H9 (cell line): ENCODE results near the gene ZNF423. TPM values are rescaled to one million over a fixed set of nuclear protein-coding genes. Genes with fewer than 3 reads are reported as not detected.

ENCODE experiments used
- DNase-seq: peaks from one replicate; pipeline ENCODE4 v3.0.0-alpha.2; 2017
- H2AFZ ChIP-seq: one replicate; pipeline ENCODE4 v1.6.1; 2013; ENCODE audit warnings: mild to moderate bottlenecking, low read length, control low read depth, moderate library complexity
- H2AK5ac ChIP-seq: 2 replicates; pipeline ENCODE4 v1.6.1; 2013; ENCODE audit warnings: low read length, control low read depth, mixed read lengths; ENCODE audit not compliant: insufficient read length
- H2BK120ac ChIP-seq: one replicate; pipeline ENCODE4 v1.6.1; 2013; ENCODE audit warnings: low read depth, mild to moderate bottlenecking, low read length, control low read depth, inconsistent platforms; ENCODE audit not compliant: poor library complexity, severe bottlenecking
- H2BK12ac ChIP-seq: 2 replicates; pipeline ENCODE4 v1.6.1; 2013; ENCODE audit warnings: low read length, control low read depth, mixed read lengths, low read depth; ENCODE audit not compliant: insufficient read length
- H2BK15ac ChIP-seq: 2 replicates; pipeline ENCODE4 v1.6.1; 2013; ENCODE audit warnings: low read depth, low read length, control low read depth
- H2BK20ac ChIP-seq: one replicate; pipeline ENCODE4 v1.6.1; 2013; ENCODE audit warnings: low read depth, mild to moderate bottlenecking, low read length, control low read depth, inconsistent platforms; ENCODE audit not compliant: poor library complexity, severe bottlenecking
- H2BK5ac ChIP-seq: 2 replicates; pipeline ENCODE4 v1.6.1; 2013; ENCODE audit warnings: low read length, control low read depth, mixed read lengths; ENCODE audit not compliant: insufficient read length
- H3K14ac ChIP-seq: 2 replicates; pipeline ENCODE4 v1.6.1; 2013; ENCODE audit warnings: low read length, control low read depth; ENCODE audit not compliant: insufficient read depth
- H3K18ac ChIP-seq: 2 replicates; pipeline ENCODE4 v1.6.1; 2013; ENCODE audit warnings: low read depth, mild to moderate bottlenecking, mixed read lengths, low read length, control low read depth; ENCODE audit not compliant: insufficient read length
- H3K23ac ChIP-seq: 2 replicates; pipeline ENCODE4 v1.6.1; 2013; ENCODE audit warnings: low read length, control low read depth, mixed read lengths, low read depth; ENCODE audit not compliant: insufficient read length
- H3K23me2 ChIP-seq: 2 replicates; pipeline ENCODE4 v1.6.1; 2013; ENCODE audit warnings: low read depth, mild to moderate bottlenecking, mixed read lengths, low read length, control low read depth; ENCODE audit not compliant: insufficient read length, poor library complexity, severe bottlenecking
- H3K27ac ChIP-seq: 2 replicates; pipeline ENCODE4 v1.5.1; 2013; ENCODE audit warnings: low read length, control low read depth, mixed read lengths, low read depth; ENCODE audit not compliant: insufficient read length
- H3K27me3 ChIP-seq: 2 replicates; pipeline ENCODE4 v1.6.1; 2013; ENCODE audit warnings: low read length, control low read depth, inconsistent platforms; ENCODE audit not compliant: insufficient read depth
- H3K4ac ChIP-seq: 2 replicates; pipeline ENCODE4 v1.6.1; 2013; ENCODE audit warnings: low read depth, mild to moderate bottlenecking, control low read depth, inconsistent platforms, low read length, moderate library complexity
- H3K4me1 ChIP-seq: 2 replicates; pipeline ENCODE4 v1.6.1; 2013; ENCODE audit warnings: low read length, control low read depth, inconsistent platforms; ENCODE audit not compliant: insufficient read depth
- H3K4me2 ChIP-seq: 2 replicates; pipeline ENCODE4 v1.6.1; 2013; ENCODE audit warnings: low read length, control low read depth, mixed read lengths; ENCODE audit not compliant: insufficient read length, insufficient read depth
- H3K56ac ChIP-seq: 2 replicates; pipeline ENCODE4 v1.6.1; 2013; ENCODE audit warnings: low read depth, mild to moderate bottlenecking, mixed read lengths, low read length, control low read depth; ENCODE audit not compliant: insufficient read length
- H3K79me1 ChIP-seq: 2 replicates; pipeline ENCODE4 v1.6.1; 2013; ENCODE audit warnings: low read depth, mild to moderate bottlenecking, moderate library complexity, low read length, control low read depth, inconsistent platforms; ENCODE audit not compliant: insufficient read depth, poor library complexity, severe bottlenecking
- H3K79me2 ChIP-seq: 2 replicates; pipeline ENCODE4 v1.6.1; 2013; ENCODE audit warnings: low read length, control low read depth, inconsistent platforms; ENCODE audit not compliant: insufficient read depth
- H3K9ac ChIP-seq: 2 replicates; pipeline ENCODE4 v1.6.1; 2013; ENCODE audit warnings: low read length, control low read depth, mixed read lengths; ENCODE audit not compliant: insufficient read length; ENCODE audit errors: extremely low read depth
- H3K9me3 ChIP-seq: one replicate; pipeline ENCODE4 v1.6.1; 2013; ENCODE audit warnings: low read depth, low read length, inconsistent platforms; ENCODE audit not compliant: control insufficient read depth
- H3T11ph ChIP-seq: one replicate; pipeline ENCODE4 v1.6.1; 2013; ENCODE audit warnings: mild to moderate bottlenecking, low read length, control low read depth, inconsistent platforms
- H4K20me1 ChIP-seq: one replicate; pipeline ENCODE4 v1.6.1; 2013; ENCODE audit not compliant: control insufficient read depth, insufficient read length, insufficient read depth
- H4K5ac ChIP-seq: 2 replicates; pipeline ENCODE4 v1.6.1; 2013; ENCODE audit warnings: low read depth, mild to moderate bottlenecking, mixed read lengths, low read length, control low read depth; ENCODE audit not compliant: insufficient read length
- H4K8ac ChIP-seq: replicated peaks from 2 replicates; pipeline ENCODE4 v1.6.1; 2013; ENCODE audit warnings: low read length, control low read depth, mixed read lengths, low read depth; ENCODE audit not compliant: insufficient read length
- H4K91ac ChIP-seq: 2 replicates; pipeline ENCODE4 v1.6.1; 2013; ENCODE audit warnings: low read depth, mild to moderate bottlenecking, moderate library complexity, mixed read lengths, low read length, control low read depth; ENCODE audit not compliant: insufficient read length
- H3K27ac Mint-ChIP-seq, 3 experiments: 2 replicates in 2 of 3; 3 replicates in 1 of 3; pipeline ENCODE4 v1.8.0; 2020 to 2021; ENCODE audit warnings: mixed read lengths in 3 of 3, mild to moderate bottlenecking in 1 of 3, moderate library complexity in 1 of 3
- H3K27me3 Mint-ChIP-seq: 2 replicates; pipeline ENCODE4 v1.8.0; 2021; ENCODE audit warnings: low read depth, mild to moderate bottlenecking, moderate library complexity, mixed read lengths
- H3K36me3 Mint-ChIP-seq, 3 experiments: 2 replicates in 2 of 3; 3 replicates in 1 of 3; pipeline ENCODE4 v1.8.0; 2020 to 2021; ENCODE audit warnings: low read depth in 3 of 3, mixed read lengths in 3 of 3; ENCODE audit not compliant: insufficient read depth in 1 of 3
- H3K4me1 Mint-ChIP-seq, 2 experiments: 2 replicates each; pipeline ENCODE4 v1.8.0; 2020; ENCODE audit warnings: mixed read lengths in 2 of 2
- H3K4me3 Mint-ChIP-seq, 2 experiments: 2 replicates in 1 of 2; 3 replicates in 1 of 2; pipeline ENCODE4 v1.8.0; 2020 to 2021; ENCODE audit warnings: mild to moderate bottlenecking in 2 of 2, mixed read lengths in 2 of 2, moderate library complexity in 1 of 2
- H3K9me3 Mint-ChIP-seq, 2 experiments: 2 replicates in 1 of 2; 3 replicates in 1 of 2; pipeline ENCODE4 v1.8.0; 2020; ENCODE audit warnings: mild to moderate bottlenecking in 2 of 2, mixed read lengths in 2 of 2, moderate library complexity in 1 of 2
- WGBS: extraction: QIAGEN DNeasy Blood & Tissue Kit; methylation state at CpG from one replicate; pipeline ENCODE4 v1.1.7; 2013; ENCODE audit warnings: missing lambda C conversion rate, low lambda C conversion rate, mixed read lengths; ENCODE audit not compliant: insufficient read length; ENCODE audit errors: extremely low coverage; 5-methylcytosine and 5-hydroxymethylcytosine counted together
- total RNA-seq: library from RNA; stranded (reverse); gene quantifications from 2 replicates; pipeline ENCODE4 v1.2.1, GENCODE V29; 2021
- TF ChIP-seq, protein P1 (sequence below): fragments of 200-600 bp; sonication (generic); conservative IDR thresholded peaks from 3 replicates; pipeline ENCODE4 v1.8.0; 2021; ENCODE audit warnings: antibody characterized with exemption, mild to moderate bottlenecking

The ZNF423 gene
- total RNA-seq, 1 experiment from 2014 or later, result 51.5 TPM

- peak overlapping the region in 1 of 3 experiments; percentile 84; a peak in 3 of 7 replicates for H3K27ac Mint-ChIP-seq
- WGBS, result no CpG with 5 or more reads among the region's 9 CpGs
- no peak overlapping the region for H3T11ph ChIP-seq
- no peak overlapping the region for H3K23ac ChIP-seq
- H2BK12ac ChIP-seq, result no peak overlapping the region
- no peaks in the 10 kb centered on the region for H3K4me1 ChIP-seq
- no peaks in the 10 kb centered on the region for H3K9me3 ChIP-seq
- no peak overlapping the region for H3K18ac ChIP-seq
- peaks cover under 1% of the 10 kb centered on the region; the same call in 1 of the 2 replicates for H3K27me3 Mint-ChIP-seq
- H4K91ac ChIP-seq, result no peak overlapping the region
- H4K8ac ChIP-seq, result no peak overlapping the region
- no peaks in the 10 kb centered on the region for H3K79me2 ChIP-seq
- H3K27me3 ChIP-seq, result no peaks in the 10 kb centered on the region
- H2BK120ac ChIP-seq, result no peak overlapping the region
- H2BK15ac ChIP-seq, result no peak overlapping the region
- H2BK5ac ChIP-seq, result no peak overlapping the region
- no peak overlapping the region for H2AFZ ChIP-seq
- no peak overlapping the region for H3K56ac ChIP-seq
- H3K4ac ChIP-seq, result no peak overlapping the region
- no peak overlapping the region for H3K14ac ChIP-seq
- DNase-seq, result no peak
- no peak overlapping the region for H3K4me2 ChIP-seq
- no peak overlapping the region; a peak in 1 of 5 replicates for H3K4me3 Mint-ChIP-seq
- peaks cover 11 to 28% of the 10 kb centered on the region in 2 experiments for H3K4me1 Mint-ChIP-seq
- H3K23me2 ChIP-seq, result no peaks in the 10 kb centered on the region
- TF ChIP-seq, protein P1, sequence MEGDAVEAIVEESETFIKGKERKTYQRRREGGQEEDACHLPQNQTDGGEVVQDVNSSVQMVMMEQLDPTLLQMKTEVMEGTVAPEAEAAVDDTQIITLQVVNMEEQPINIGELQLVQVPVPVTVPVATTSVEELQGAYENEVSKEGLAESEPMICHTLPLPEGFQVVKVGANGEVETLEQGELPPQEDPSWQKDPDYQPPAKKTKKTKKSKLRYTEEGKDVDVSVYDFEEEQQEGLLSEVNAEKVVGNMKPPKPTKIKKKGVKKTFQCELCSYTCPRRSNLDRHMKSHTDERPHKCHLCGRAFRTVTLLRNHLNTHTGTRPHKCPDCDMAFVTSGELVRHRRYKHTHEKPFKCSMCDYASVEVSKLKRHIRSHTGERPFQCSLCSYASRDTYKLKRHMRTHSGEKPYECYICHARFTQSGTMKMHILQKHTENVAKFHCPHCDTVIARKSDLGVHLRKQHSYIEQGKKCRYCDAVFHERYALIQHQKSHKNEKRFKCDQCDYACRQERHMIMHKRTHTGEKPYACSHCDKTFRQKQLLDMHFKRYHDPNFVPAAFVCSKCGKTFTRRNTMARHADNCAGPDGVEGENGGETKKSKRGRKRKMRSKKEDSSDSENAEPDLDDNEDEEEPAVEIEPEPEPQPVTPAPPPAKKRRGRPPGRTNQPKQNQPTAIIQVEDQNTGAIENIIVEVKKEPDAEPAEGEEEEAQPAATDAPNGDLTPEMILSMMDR, result no peak
- no peak overlapping the region for H3K27ac ChIP-seq
- H2AK5ac ChIP-seq, result no peak overlapping the region
- H3K36me3 Mint-ChIP-seq, result peaks cover 0 to 6% (median 5%) of the 10 kb centered on the region in 3 experiments; a peak in 5 of 7 replicates
- H2BK20ac ChIP-seq, result no peak overlapping the region
- H4K20me1 ChIP-seq, result no peaks in the 10 kb centered on the region
- no peak overlapping the region for H3K9ac ChIP-seq
- no peaks in the 10 kb centered on the region for H3K79me1 ChIP-seq
- no peak overlapping the region for H4K5ac ChIP-seq
- H3K9me3 Mint-ChIP-seq, result no peaks in the 10 kb centered on the region; a peak in 1 of 5 replicates
Measured at GRCh38 chr16:49494891-49495566, 360.9 kb downstream of the ZNF423 start.
